MCF 10A (cell line): ENCODE data around the gene TRAPPC12. TPM values are rescaled to one million over a fixed set of nuclear protein-coding genes. Genes with fewer than 3 reads are reported as not detected.

Source experiments
- BruUV-seq: library from RNA; stranded (reverse); fragments of 400-500 nt; replicated peaks from 2 replicates; lab custom pipeline; 2021; lab: Mats Ljungman, UMichigan
- CTCF ChIA-PET: fragments of 300-600 bp; sonication (Branson Sonifier 250); formaldehyde crosslinking; extraction: SDS; loops from one replicate; lab custom pipeline; 2021; ENCODE audit warnings: antibody characterized with exemption, inconsistent platforms; lab: Yijun Ruan, JAX
- POLR2A ChIA-PET: fragments of 300-600, 350-650 bp; sonication (Branson Sonifier 250); formaldehyde crosslinking; extraction: SDS; loops from one replicate; lab custom pipeline; 2020; ENCODE audit warnings: antibody characterized with exemption, inconsistent platforms; lab: Yijun Ruan, JAX
- DNase-seq: peaks from one replicate; pipeline ENCODE4 v3.0.0-alpha.2; 2018; ENCODE audit not compliant: unreplicated experiment
- H3K27ac Mint-ChIP-seq: one replicate; pipeline ENCODE4 v1.8.0; 2022; ENCODE audit warnings: mild to moderate bottlenecking, low read depth, mixed read lengths; ENCODE audit not compliant: unreplicated experiment
- H3K27me3 Mint-ChIP-seq: one replicate; pipeline ENCODE4 v1.8.0; 2022; ENCODE audit warnings: mixed read lengths; ENCODE audit not compliant: insufficient read depth, unreplicated experiment
- H3K36me3 Mint-ChIP-seq: one replicate; pipeline ENCODE4 v1.8.0; 2022; ENCODE audit warnings: mild to moderate bottlenecking, moderate library complexity, mixed read lengths; ENCODE audit not compliant: insufficient read depth, unreplicated experiment
- H3K4me1 Mint-ChIP-seq: one replicate; pipeline ENCODE4 v1.8.0; 2022; ENCODE audit warnings: mixed read lengths; ENCODE audit not compliant: insufficient read depth, unreplicated experiment
- H3K4me3 Mint-ChIP-seq: one replicate; pipeline ENCODE4 v1.8.0; 2022; ENCODE audit warnings: mild to moderate bottlenecking, moderate library complexity, mixed read lengths; ENCODE audit not compliant: unreplicated experiment
- H3K9me3 Mint-ChIP-seq: one replicate; pipeline ENCODE4 v1.8.0; 2022; ENCODE audit warnings: mixed read lengths; ENCODE audit not compliant: unreplicated experiment
- intact Hi-C: fragments of 100-400 bp; cut with micrococcal nuclease; formaldehyde crosslinking; loops from 2 replicates; pipeline ENCODE4 v1.14.1; 2022
- total RNA-seq: library from RNA; stranded (reverse); gene quantifications from 2 replicates; pipeline ENCODE4 v1.2.3, GENCODE V29; 2022
- TF ChIP-seq, protein P1 (sequence below): fragments of 200-600 bp; IDR thresholded peaks from one replicate; pipeline ENCODE4 v1.8.0; 2022; ENCODE audit warnings: antibody characterized with exemption, mild to moderate bottlenecking; ENCODE audit not compliant: unreplicated experiment

TRAPPC12 gene
- total RNA-seq, 1 experiment from 2014 or later = 84.4 TPM

DNA sequence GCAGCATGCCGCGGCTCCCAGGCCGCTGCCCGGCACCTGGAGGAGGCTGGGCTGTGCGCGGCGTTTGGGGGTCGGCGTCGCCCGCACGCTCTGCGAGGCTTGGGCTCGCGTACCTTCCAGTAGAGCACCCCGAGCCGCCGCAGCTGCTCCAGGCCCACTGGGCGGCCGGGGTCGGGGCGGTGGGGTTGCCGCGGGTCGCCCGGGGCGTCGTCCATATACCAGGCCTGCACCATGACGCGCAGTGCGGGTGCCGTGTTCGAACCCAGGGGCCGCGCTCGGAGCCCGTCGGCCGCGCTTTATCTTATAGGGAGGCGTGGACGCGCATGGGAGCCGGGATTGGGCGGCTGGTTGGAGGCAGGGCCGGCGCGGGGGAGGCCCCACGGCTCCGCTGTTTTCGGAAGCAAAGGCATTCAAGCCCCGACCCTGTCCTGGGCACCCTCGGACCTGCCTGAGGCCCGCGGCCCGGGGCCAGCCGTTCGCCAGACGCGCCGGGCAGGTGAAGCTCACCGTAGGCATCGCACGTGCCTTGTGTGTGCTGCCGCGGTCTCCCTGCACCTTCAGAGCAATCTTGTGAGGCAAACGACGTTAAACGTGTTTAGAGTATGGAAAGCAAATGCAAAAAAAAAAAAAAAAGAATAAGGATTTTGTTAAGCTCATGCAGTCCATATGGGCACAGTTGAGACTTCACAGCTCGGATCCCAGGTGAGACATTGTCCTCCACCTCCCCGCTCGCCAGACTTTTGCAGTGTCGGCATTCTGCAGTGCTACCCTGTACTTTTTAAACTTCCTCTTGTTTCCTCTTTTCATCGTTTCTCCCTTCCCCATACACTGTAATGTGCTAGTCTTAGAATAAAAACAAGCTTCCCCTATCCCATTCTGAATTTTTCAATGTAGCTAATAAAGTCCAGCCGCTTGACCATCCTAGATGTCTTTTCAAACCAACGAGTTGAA is 140.0 kb downstream of the TRAPPC12 start, which contains the start of gene ADI1:
TSS of gene ADI1 (minus strand) at position 277 of the 951 bp plus-strand sequence. CDS start at position 233, 44 bp downstream.
- CTCF ChIA-PET = interaction anchor here (0.6 to 1.1 kb wide), 9 partner anchors 14 to 704 kb away, joined by 3 to 6 read pairs (median 3); no protein-coding TSS in a partner anchor

DNA sequence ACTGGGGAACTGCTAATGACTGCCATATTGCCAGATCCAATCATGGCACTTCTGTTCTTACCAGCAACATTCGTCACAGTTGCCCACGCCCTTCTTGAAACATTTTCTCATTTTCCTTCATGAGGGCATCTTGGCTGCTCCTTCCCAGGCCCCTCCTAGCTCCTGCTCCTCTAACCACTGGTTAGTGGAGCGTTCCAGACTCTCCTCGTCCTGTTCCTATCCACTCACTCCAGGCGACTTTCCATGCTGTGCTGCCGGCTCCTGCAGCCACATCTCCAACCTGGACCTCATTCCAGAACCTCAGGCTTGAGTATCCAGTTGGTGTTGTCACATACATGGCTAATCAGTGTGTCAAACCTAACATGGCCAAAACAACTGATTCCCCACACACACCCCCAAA is 141.1 kb downstream of the TRAPPC12 start:
- H3K36me3 Mint-ChIP-seq = peaks cover 14% of the 10 kb centered on the region
- POLR2A ChIA-PET = interaction anchor here (1.1 to 2.5 kb wide), 4 partner anchors 15 to 59 kb away, joined by 3 to 18 read pairs (median 6); no protein-coding TSS in a partner anchor
- H3K4me1 Mint-ChIP-seq = peaks cover 20% of the 10 kb centered on the region
- TF ChIP-seq, protein P1, sequence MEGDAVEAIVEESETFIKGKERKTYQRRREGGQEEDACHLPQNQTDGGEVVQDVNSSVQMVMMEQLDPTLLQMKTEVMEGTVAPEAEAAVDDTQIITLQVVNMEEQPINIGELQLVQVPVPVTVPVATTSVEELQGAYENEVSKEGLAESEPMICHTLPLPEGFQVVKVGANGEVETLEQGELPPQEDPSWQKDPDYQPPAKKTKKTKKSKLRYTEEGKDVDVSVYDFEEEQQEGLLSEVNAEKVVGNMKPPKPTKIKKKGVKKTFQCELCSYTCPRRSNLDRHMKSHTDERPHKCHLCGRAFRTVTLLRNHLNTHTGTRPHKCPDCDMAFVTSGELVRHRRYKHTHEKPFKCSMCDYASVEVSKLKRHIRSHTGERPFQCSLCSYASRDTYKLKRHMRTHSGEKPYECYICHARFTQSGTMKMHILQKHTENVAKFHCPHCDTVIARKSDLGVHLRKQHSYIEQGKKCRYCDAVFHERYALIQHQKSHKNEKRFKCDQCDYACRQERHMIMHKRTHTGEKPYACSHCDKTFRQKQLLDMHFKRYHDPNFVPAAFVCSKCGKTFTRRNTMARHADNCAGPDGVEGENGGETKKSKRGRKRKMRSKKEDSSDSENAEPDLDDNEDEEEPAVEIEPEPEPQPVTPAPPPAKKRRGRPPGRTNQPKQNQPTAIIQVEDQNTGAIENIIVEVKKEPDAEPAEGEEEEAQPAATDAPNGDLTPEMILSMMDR = no peak
- BruUV-seq = no TSS peak
- no peak overlapping the region for H3K27ac Mint-ChIP-seq
- CTCF ChIA-PET = interaction anchor here (0.7 to 0.9 kb wide), 2 partner anchors 15 to 92 kb away, joined by 4 to 6 read pairs; no protein-coding TSS in a partner anchor
- no peaks in the 10 kb centered on the region for H3K9me3 Mint-ChIP-seq
- DNase-seq = no peak
- intact Hi-C loops = no loop called here
- H3K4me3 Mint-ChIP-seq = peak overlapping the region; percentile 78
- H3K27me3 Mint-ChIP-seq = no peaks in the 10 kb centered on the region

More for the DNA sequence above, 140.0 kb downstream of the TRAPPC12 start, which contains the start of gene ADI1:
- POLR2A ChIA-PET = interaction anchor here (0.6 to 3.6 kb wide), 15 partner anchors 14 to 142 kb away, joined by 3 to 26 read pairs (median 5); partner anchors contain the start of genes EIPR1, RNASEH1 and TRAPPC12
- TF ChIP-seq, protein P1 = no peak
- Mint-ChIP-seq H3K9me3 (no peaks in the 10 kb centered on the region), H3K27ac (peak within 1 kb of the TSS; percentile 65), H3K27me3 (no peaks in the 10 kb centered on the region), H3K4me3 (peak within 1 kb of the TSS; percentile 78), H3K4me1 (peaks cover 20% of the 10 kb centered on the region), H3K36me3 (peaks cover 20% of the 10 kb centered on the region)
- peak; percentile 85 for DNase-seq
- intact Hi-C loops = loop anchor here (1.0 to 2.0 kb wide), 2 partner anchors 39 to 132 kb away; partner anchors contain the start of gene RNASEH1
- TSS peak; percentile 50 for BruUV-seq

DNA sequence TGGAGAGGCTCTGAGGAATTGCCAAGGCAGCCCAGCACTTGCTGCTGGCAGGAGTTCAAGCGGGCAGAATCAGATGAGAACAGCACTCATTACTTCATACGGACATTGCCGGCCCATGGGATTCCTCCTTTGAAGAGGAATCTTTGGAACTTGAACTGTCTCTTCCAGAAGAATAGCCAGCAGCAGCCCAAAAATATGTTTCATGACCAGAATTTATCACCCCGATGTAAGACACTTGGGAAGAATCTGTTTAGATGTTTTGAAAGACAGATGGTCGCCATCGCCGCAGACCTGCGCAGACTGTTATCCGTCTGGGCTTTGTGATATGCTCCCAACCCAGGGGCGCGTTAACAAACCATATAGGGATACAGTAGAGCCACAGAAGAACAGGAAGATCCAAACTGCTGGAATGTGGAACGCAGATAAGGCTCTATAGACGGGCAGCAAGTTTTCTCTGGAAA is 143.5 kb downstream of the TRAPPC12 start:
- CTCF ChIA-PET = no interaction called here

More for the DNA sequence above, 143.5 kb downstream of the TRAPPC12 start:
- no peak overlapping the region for H3K4me3 Mint-ChIP-seq
- no peak for DNase-seq
- H3K4me1 Mint-ChIP-seq = peaks cover 15% of the 10 kb centered on the region
- no TSS peak for BruUV-seq
- H3K27me3 Mint-ChIP-seq = no peaks in the 10 kb centered on the region
- H3K9me3 Mint-ChIP-seq = no peaks in the 10 kb centered on the region
- intact Hi-C loops = no loop called here
- TF ChIP-seq, protein P1 = no peak
- POLR2A ChIA-PET = interaction anchor here (1.9 kb wide), 1 partner anchor 35 kb away, joined by 5 read pairs; the partner anchor contains the start of gene RNASEH1
- H3K27ac Mint-ChIP-seq = no peak overlapping the region
- H3K36me3 Mint-ChIP-seq = no peaks in the 10 kb centered on the region
